ENCODE results near the gene CLIC4.
"Not testable (repeated sequence)": the region's sequence is repeated elsewhere in the genome, so short reads cannot be mapped to it uniquely, and the experiment has no call there.

Gene CLIC4

DNA sequence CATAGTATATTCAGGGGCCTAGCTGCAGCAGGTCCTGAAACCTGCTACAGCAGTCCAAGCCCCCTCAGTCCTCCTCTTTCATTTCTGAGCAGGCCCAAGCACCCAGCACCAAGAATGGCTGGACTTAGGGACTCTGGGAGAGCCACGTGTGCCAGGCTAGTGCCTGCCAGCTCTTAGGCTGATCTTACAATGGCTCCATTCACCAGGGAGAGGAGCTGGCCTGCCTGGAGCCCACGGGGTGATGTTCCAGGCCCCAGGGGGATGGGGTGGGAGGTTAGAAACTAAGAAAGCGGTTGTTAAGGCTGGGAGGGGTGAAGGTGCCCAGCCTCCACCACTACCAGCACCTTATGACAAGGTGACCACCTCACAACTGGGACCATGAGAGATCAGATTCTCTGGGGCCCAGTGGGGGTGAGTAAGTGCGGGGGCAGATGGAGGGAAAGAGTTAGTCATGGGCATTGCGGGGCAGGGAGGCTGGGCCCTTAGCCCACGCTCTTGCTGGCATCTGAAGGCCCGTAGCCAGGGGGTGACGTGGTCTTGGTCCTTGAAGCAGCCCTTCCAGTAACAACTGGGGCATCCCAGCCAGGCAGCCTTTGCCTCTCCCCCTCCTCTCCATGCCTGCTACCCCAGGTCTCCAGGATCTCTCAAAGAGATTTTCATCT lies 30.3 kb upstream of the CLIC4 start:
- no peak for DNase-seq
- in situ Hi-C loops (cut with HindIII; ENCODE audit: low pct_ligation_motif_present, low pct_unique_long_range_greater_than_20kb, low sequenced_read_pairs) = no loop called here

DNA sequence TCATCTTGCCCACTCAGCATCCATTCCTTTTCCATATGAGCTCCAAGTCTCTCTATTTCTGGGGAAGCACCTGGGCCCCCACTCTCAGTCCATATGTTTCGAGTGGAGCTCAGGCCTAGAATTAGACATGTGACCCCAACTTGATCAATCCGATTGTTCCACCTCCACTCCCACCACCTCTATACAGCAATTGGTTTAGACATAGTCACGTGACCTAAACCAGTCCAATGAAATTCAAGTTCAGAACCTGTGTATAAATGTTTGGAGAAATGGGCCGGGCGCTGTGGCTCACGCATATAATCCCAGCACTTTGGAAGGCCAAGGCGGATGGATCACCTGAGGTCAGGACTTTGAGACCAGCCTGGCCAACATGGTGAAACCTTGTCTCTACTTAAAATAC lies 29.6 kb upstream of the CLIC4 start:
- in situ Hi-C loops (cut with HindIII; ENCODE audit: low pct_ligation_motif_present, low pct_unique_long_range_greater_than_20kb, low sequenced_read_pairs) = no loop called here
- no peak for DNase-seq

DNA sequence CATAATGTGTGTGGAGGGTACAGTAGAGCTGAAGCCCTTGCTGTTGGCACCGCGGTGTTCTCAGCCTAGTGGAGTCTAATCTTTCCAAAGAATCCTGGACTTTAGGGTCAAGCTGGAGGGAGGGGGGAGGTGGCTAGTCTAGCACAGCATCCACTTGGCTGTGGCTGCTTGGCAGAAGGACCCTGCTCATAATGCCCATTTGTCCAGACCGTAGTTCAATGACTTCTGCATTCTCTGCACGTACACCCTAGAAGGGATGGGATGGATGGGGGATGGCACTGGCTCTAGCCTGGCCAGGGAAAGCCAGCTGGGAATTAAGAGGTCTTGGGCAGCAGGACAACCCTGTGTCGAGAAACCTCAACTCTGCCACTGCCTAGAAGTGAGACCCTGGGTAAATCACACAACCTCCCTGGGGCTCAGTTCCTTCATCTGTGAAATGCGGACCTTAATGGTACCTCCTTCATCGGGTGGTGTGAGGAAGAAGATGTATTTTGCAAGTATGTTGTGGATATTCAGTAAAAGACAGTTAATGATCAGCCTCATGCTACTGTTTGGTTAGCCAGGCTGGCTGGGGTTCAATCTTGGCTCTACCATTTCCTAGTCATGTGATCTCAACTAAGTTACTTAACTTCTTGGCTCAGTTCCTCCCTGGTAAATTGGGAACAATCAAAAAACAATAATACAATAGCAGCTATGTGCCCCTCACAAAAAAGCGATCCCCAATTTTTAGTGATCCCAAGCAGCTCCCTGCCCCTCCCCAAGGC lies 27.2 kb upstream of the CLIC4 start:
- DNase-seq = no peak
- in situ Hi-C loops (cut with HindIII; ENCODE audit: low pct_ligation_motif_present, low pct_unique_long_range_greater_than_20kb, low sequenced_read_pairs) = no loop called here

DNA sequence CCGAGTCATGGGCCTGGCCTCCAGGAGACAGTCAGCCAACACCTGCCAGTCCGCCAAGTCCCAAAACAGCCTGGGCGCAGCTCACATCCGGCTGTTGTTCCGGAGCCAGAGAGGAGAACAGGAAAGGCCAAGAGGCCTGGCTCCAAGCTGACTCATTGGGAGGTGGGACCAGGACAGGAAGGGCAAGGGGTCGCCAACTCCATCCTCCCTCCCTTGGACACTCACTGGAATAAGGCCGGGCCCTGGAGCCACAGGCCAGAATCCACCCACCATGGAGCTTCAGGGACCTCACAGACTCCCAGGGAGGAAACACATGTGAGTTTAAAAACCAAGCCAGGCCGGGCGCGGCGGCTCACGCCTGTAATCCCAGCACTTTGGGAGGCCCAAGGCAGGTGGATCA lies 25.1 kb upstream of the CLIC4 start:
- DNase-seq = no peak
- in situ Hi-C loops (cut with HindIII; ENCODE audit: low pct_ligation_motif_present, low pct_unique_long_range_greater_than_20kb, low sequenced_read_pairs) = no loop called here

DNA sequence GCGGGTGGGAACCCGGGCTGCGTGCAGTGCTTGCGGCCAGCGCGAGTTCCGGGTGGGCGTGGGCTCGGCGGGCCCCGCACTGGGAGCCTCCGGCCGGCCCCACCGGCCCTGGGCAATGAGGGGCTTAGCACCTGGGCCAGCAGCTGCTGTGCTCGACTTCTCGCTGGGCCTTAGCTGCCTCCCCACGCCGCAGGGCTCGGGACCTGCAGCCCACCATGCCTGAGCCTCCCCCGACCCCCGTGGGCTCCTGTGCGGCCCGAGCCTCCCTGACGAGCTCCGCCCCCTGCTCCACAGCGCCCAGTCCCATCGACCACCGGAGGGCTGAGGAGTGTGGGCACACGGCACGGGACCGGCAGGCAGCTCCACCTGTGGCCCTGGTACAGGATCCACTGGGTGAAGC lies 23.7 kb upstream of the CLIC4 start:
- DNase-seq = no peak
- in situ Hi-C loops (cut with HindIII; ENCODE audit: low pct_ligation_motif_present, low pct_unique_long_range_greater_than_20kb, low sequenced_read_pairs) = no loop called here

DNA sequence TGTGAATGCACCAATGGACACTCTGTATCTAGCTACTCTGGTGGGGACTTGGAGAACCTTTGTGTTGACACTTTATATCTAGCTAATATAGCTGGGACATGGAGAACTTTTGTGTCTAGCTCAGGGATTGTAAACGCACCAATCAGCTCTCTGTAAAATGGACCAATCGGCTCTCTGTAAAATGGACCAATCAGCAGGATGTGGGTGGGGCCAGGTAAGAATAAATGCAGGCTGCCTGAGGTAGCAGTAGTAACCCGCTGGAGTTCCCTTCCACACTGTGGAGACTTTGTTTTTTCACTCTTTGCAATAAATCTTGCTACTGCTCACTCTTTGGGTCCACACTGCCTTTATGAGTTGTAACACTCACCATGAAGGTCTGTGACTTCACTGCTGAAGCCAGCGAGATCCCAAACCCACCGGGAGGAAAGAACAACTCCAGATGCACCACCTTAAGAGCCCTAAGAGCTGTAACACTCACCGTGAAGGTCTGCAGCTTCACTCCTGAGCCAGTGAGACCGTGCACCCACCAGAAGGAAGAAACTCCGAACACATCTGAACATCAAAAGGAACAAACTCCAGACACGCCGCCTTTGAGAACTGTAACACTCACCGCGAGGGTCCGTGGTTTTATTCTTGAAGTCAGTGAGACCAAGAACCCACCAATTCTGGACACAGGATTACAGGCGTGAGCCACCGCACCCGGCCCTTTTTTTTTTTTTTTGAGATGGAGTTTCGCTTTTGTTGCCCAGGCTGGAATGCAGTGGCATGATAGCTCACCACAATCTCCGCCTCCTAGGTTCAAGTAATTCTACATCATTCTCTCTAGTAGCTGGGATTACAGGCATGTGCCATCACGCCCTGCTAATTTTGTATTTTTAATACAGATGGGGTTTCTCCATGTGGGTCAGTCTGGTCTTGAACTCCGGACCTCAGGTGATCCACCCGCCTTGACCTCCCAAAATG lies 22.9 kb upstream of the CLIC4 start:
- DNase-seq; in situ Hi-C loops (cut with HindIII; ENCODE audit: low pct_ligation_motif_present, low pct_unique_long_range_greater_than_20kb, low sequenced_read_pairs): not testable (repeated sequence)

DNA sequence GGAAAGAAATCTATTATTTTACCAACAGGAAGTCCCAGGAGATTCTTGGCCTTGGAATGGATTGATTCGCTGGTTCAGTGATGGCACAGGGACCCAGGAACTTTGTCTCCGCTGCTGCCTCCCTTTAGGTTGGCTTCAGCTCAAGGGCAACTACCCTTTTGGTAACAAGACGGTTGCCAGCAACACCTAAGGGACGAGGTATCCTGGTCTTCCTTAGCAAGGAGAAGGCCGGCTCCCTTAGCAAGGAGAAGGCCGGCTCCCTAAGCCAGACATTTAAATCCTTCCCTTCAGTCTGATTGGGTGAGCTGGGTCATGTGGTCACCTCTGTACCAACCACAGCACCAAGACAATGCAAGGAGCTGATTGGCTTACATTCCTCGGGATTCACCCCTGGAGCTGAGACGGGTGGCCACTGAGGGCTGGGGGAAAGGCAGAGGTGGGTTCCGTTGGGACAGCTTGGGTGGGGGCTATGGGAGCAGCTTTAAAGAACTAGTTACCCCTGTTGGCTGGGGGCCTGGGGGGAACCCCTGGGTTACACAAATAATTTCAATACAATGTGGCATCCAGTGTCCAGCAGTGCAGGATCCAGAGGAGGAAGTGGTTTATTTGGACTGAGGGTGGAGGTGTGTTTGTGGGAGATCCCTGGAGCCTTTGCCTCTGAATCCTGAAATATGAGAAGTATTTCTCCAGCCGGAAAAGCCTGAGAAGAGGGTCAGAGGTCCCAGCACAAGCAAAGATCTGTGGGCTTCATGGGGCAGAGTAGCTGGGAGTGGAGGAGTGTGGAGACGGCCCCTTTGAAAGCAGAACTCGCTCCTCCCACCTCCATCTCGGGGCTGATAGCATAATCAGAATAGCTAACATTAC lies 20.7 kb upstream of the CLIC4 start:
- in situ Hi-C loops (cut with HindIII; ENCODE audit: low pct_ligation_motif_present, low pct_unique_long_range_greater_than_20kb, low sequenced_read_pairs) = no loop called here
- DNase-seq = no peak

DNA sequence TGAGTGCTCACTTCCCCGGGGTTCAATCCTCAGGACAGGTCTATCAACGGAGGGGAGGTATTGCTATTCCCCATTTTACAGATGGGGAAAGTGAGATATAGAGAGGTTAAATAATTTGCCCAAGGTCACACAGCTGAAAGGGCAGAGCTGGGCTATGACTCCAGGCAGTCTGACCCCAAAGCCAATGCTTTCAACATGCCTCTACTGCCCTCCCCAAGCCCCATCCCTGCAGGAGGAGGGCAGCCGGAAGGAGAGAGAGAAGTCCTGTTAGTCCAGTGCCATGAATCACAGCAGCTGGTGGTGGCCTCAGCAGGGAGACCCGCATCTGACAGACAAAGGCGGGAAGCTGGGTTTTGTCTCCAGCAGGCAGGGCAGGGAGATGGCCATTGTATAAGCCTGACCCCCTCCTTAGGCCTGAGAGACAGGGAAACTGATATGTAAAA lies 20.0 kb upstream of the CLIC4 start:
- no peak for DNase-seq
- in situ Hi-C loops (cut with HindIII; ENCODE audit: low pct_ligation_motif_present, low pct_unique_long_range_greater_than_20kb, low sequenced_read_pairs) = no loop called here

DNA sequence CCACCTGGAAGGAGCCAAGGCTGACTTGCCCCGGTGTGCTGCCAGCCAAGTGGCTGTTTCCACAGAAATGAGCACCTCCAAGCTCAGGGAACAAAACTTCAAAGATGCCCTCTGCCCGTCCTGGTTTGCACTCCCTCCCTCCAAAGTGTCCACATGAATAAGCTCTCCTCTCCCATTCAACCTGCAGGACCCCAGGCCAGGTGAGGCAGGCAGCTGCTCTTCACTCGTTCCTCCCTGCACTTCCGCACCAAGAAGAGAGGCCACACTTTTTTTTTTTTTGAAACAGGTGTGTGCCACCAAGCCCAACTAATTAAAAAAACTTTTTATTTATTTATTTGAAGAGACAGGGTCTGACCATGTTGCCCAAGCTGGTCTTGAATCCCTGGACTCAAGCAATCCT lies 18.5 kb upstream of the CLIC4 start:
- DNase-seq = no peak
- in situ Hi-C loops (cut with HindIII; ENCODE audit: low pct_ligation_motif_present, low pct_unique_long_range_greater_than_20kb, low sequenced_read_pairs) = no loop called here

DNA sequence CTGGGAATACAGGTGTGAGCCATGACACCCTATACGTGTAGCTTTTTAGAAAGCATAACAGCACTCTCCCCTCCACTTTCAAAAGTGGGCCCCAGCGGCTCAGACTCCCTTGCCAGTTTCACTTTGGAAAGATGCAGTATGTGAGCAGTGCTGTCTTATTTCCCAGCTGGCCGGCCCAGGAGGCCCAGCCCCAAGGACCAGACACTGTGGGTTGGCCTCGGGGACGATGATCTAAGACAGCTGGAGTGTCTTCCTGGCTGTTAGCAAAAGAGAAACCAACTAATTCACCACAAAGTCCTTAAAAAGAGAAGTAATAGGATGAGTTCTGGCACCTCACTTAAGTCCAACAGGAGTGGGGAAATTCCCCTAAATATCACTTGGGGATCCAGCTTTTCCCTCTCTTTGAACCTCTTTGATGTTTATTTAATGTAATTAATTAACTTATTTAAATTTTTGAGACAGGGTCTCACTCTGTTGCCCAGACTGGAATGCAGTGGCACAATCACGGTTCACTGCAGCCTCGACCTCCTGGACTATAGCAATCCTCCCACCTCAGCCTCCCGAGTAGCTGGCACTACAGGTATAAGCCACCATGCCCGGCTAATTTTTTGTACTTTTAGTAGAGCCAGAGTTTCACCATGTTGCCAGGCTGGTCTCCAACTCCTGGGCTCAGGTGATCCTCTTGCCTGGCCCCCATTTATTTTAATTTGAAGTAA lies 17.6 kb upstream of the CLIC4 start:
- DNase-seq = peak; percentile 31
- in situ Hi-C loops (cut with HindIII; ENCODE audit: low pct_ligation_motif_present, low pct_unique_long_range_greater_than_20kb, low sequenced_read_pairs) = no loop called here

DNA sequence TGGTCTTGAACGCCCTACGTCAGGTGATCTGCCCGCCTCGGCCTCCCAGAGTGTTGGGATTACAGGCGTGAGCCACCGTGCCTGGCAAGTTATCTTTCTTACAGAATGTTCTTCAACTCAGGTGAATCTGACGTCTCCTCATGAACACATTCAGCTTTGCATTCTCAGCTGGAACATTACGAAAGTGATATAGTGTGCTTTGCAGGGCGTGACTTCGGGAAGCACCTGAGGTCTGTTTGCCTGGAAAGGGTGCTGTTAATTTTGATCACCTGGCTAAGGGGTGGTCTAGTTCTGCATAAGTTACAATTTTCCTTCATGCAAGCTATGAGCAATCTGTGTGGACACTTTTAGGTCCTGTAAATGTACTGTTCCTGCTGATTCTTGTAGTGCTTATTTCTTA lies 16.3 kb upstream of the CLIC4 start:
- no peak for DNase-seq
- in situ Hi-C loops (cut with HindIII; ENCODE audit: low pct_ligation_motif_present, low pct_unique_long_range_greater_than_20kb, low sequenced_read_pairs) = no loop called here

DNA sequence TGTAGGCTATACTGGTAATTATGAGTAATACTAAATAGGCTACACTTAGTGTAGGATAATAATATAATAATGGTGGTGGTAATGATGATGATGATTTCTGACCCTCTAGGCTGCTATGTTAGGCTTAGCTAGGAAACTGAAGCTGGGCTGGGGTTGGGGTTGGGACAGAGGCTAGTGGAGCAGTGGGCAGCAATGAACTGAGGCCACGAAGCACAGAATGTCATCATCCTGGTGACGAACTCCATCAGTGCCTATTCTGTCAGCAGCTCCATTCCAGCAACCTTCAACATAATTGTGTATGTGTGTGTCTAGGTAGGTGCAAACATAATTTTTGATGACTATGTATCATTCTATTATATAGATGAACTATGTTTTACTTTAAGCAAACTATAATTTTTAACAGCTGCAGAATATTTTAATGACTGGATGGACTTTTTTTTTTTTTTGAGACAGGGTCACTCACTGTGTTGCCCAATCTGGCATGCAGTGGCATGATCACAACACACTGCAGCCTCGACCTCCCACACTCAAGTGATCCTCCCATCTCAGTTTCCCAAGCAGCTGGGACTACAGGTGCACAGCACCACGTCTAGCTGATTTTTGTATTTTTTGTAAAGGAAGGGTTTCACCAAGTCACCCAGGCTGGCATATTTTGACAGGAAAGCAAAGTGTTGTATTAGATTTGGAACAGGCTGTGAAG lies 12.9 kb upstream of the CLIC4 start:
- in situ Hi-C loops (cut with HindIII; ENCODE audit: low pct_ligation_motif_present, low pct_unique_long_range_greater_than_20kb, low sequenced_read_pairs) = no loop called here
- DNase-seq = no peak

DNA sequence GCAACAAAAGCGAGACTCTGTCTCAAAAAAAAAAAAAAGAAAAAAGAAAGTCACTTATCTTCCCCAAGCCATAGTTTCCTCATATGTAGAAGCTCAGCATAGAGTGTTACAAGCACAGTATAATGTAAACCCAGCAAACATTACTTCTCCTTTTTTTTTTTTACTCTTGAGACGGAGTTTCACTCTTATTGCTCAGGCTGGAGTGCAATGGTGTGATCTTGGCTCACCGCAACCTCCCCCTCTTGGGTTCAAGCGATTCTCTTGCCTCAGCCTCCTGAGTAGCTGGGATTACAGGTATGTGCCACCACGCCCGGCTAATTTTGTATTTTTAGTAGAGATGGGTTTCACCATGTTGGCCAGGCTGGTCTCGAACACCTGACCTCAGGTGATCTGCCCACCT lies 11.9 kb upstream of the CLIC4 start:
- in situ Hi-C loops (cut with HindIII; ENCODE audit: low pct_ligation_motif_present, low pct_unique_long_range_greater_than_20kb, low sequenced_read_pairs) = not testable (repeated sequence)

DNA sequence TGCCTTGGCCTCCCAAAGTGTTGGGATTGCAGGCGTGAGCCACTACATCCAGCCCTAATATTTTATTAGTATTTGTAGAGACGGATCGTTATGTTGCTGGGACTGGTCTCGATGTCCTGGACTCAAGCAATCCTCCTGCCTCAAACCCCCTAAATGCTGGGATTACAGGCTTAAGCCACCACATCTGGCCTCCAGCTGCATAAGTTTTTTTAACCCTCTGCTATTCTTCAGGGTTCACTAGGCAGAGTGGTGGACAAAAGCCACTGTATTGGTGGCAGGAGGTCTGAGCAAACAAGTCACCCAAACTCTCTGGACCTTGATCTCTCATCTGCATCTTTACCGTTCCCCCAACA lies 10.1 kb upstream of the CLIC4 start:
- DNase-seq = no peak
- in situ Hi-C loops (cut with HindIII; ENCODE audit: low pct_ligation_motif_present, low pct_unique_long_range_greater_than_20kb, low sequenced_read_pairs) = no loop called here

More for the DNA sequence above, 11.9 kb upstream of the CLIC4 start:
- DNase-seq = not testable (repeated sequence)

DNA sequence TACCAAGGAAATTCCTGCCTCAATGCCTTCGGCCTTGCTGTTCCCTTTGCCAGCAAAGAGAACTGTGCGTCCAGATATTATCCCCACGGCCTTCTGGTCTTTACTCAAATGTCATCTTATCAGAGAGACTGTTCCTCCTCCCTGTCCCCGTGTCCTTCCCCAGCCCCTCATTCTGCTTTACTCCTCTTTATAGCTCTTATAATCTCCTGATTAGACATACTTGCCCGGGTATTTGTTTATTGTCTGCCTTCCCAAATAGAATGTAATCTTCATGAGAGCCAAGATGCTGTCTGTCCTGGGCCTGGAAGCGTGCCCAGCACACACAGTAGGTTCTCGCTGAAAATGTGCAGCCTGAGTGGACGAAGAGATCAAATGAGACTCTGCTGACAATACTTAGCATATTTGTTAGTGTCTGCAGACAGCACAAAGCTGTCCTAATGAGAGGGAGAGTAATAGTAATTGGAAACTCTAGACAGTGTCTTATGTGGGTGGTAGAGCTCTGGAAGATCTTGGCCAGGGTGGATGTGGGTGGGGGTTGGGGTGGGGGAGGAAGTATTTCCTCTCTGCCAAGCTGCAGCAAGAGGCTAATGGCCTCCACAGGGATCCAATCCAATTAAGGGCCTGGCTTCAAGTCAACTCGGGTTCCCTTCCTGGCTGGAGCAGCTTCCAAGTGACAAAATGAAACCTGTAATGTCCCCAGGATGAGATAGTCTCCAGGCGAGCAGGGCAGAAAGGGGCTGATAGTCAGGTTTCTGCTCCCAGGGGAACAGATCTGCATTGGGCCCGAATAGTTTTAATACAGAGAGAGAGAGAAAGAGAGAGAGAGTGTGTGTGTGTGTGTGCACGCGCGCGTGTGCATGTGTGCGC lies 9.5 kb upstream of the CLIC4 start:
- in situ Hi-C loops (cut with HindIII; ENCODE audit: low pct_ligation_motif_present, low pct_unique_long_range_greater_than_20kb, low sequenced_read_pairs) = no loop called here
- no peak for DNase-seq

DNA sequence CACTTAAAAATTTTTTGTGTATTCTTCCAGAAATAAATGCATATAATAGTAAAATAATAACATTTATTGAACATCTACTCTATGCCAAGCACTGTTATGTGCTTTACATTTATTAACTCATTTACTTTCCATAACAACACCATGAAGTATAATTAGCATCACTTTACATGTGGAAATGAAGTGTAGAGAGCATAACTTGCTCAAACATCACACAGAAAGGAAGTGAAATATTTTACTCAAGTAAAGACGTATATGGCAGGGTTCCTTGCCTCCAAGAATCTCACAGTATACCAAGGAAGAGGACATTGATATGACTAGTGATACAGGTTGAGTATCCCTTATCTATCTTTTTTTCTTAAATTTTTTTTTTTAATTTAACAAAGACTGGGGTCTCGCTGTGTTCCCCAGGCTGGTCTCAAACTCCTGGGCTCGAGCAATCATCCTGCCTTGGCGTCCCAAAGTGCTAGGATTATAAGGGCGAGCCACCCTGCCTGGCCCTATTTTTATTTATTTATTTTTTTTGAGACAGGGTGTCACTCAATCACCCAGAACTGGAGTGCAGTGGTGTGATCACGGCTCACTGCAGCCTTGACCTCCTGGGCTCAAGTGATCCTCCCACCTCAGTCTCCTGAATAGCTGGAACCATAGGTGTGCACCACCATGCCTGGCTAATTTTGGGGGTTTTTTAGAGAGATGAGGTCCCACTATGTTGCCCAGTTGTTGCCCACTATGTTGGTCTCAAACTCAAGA lies 7.7 kb upstream of the CLIC4 start:
- in situ Hi-C loops (cut with HindIII; ENCODE audit: low pct_ligation_motif_present, low pct_unique_long_range_greater_than_20kb, low sequenced_read_pairs) = no loop called here

More for the DNA sequence above, 7.7 kb upstream of the CLIC4 start:
- no peak for DNase-seq
